ENCODE data around the gene SH2D4B. TPM values are rescaled to one million over a fixed set of nuclear protein-coding genes. Genes with fewer than 3 reads are reported as not detected.

Gene SH2D4B
- total RNA-seq, 1 donor from 2014 or later: 0.05 TPM

GRCh38 chr10:80579181-80579763 lies 41.6 kb downstream of the SH2D4B start:
- H3K4me1 Mint-ChIP-seq (ENCODE audit: low read depth): peaks cover 5% of the 10 kb centered on the region
- H3K36me3 Mint-ChIP-seq (ENCODE audit: low read depth): no peaks in the 10 kb centered on the region
- intact Hi-C loops (cut with micrococcal nuclease): no loop called here
- H3K9me3 Mint-ChIP-seq: no peaks in the 10 kb centered on the region
- H3K4me3 Mint-ChIP-seq (ENCODE audit: low read depth): no peak overlapping the region
- no peak overlapping the region for H3K27ac Mint-ChIP-seq
- H3K27me3 Mint-ChIP-seq (ENCODE audit: low read depth): peaks cover 15% of the 10 kb centered on the region
- DNase-seq (ENCODE audit: low spot score): no peak

- no peak overlapping the region for H3K4me3 Mint-ChIP-seq (ENCODE audit: low read depth)
- no peaks in the 10 kb centered on the region for H3K9me3 Mint-ChIP-seq
- no peak overlapping the region for H3K27ac Mint-ChIP-seq
- no peaks in the 10 kb centered on the region for H3K36me3 Mint-ChIP-seq (ENCODE audit: low read depth)
- intact Hi-C loops (cut with micrococcal nuclease): no loop called here
- H3K4me1 Mint-ChIP-seq (ENCODE audit: low read depth): peaks cover 5% of the 10 kb centered on the region
- H3K27me3 Mint-ChIP-seq (ENCODE audit: low read depth): peaks cover 15% of the 10 kb centered on the region
- no peak for DNase-seq (ENCODE audit: low spot score)
Measured at GRCh38 chr10:80579849-80580637, 42.3 kb downstream of the SH2D4B start.

DNA sequence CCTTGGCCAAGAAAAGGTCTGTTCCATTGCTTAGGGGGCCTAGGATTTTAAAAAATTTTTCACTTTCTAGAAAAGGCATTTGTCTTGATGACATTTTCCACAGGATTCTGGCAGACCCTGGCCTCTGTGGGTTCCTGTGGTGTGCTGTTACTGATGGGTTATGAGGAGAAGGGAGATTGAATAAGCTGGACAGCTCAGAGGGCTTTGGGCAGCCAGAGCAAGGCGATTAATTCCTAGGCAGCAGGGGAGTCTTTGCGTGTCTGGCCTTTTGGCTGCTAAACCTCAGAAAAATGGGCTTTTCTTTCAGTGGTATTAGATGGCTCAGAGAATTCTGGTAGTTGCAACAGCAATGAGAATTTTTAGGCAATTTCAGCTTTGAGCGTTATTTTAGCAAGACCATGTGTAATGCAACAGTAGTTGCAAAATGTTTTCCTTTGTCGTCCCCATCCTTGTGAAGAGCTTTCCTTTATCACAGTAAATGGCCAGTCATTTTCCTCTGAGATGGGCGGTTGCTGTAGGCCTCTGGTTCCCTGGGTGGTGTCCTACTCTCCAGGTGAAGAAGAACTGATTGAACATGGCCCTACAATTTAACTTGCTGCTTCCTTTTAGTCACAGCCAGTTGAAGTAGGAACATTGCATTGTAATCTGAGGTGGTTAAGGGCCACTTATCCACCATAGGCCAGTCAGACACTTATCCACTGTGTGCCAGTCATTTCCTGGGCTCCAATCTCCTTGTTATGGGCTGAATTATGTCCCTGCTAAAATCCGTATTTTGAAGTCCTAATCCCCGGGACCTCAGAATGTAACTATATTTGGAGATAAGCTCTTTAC lies 43.2 kb downstream of the SH2D4B start:
- Mint-ChIP-seq H3K4me3 (ENCODE audit: low read depth) (no peak overlapping the region), H3K36me3 (ENCODE audit: low read depth) (no peaks in the 10 kb centered on the region), H3K27me3 (ENCODE audit: low read depth) (peaks cover 15% of the 10 kb centered on the region), H3K4me1 (ENCODE audit: low read depth) (peaks cover 5% of the 10 kb centered on the region), H3K9me3 (no peaks in the 10 kb centered on the region), H3K27ac (no peak overlapping the region)
- DNase-seq (ENCODE audit: low spot score): no peak
- intact Hi-C loops (cut with micrococcal nuclease): no loop called here

DNA sequence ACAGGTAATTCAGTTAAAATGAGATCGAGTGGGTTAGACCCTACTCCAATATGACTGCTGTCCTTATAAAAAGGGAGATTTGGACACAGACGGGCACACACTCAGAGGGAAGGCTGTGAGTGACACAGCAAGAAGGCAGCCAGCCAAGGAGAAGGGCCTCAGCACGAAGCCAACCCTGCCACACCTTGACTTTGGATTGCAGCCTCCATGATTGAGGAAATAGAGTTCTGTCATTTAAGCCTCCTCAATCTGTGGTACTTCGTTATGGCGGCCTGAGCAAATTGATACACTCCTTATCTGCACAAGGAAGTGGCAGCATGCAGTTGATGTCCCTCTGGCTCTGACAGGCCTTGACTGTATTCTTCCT lies 43.8 kb downstream of the SH2D4B start:
- no peak overlapping the region for H3K4me3 Mint-ChIP-seq (ENCODE audit: low read depth)
- no peaks in the 10 kb centered on the region for H3K36me3 Mint-ChIP-seq (ENCODE audit: low read depth)
- peaks cover 15% of the 10 kb centered on the region for H3K27me3 Mint-ChIP-seq (ENCODE audit: low read depth)
- DNase-seq (ENCODE audit: low spot score): no peak
- no peaks in the 10 kb centered on the region for H3K9me3 Mint-ChIP-seq
- H3K4me1 Mint-ChIP-seq (ENCODE audit: low read depth): peaks cover 5% of the 10 kb centered on the region
- no peak overlapping the region for H3K27ac Mint-ChIP-seq
- intact Hi-C loops (cut with micrococcal nuclease): no loop called here

- H3K4me1 Mint-ChIP-seq (ENCODE audit: low read depth): peaks cover 5% of the 10 kb centered on the region
- no peaks in the 10 kb centered on the region for H3K36me3 Mint-ChIP-seq (ENCODE audit: low read depth)
- no peaks in the 10 kb centered on the region for H3K9me3 Mint-ChIP-seq
- DNase-seq (ENCODE audit: low spot score): no peak
- peaks cover 15% of the 10 kb centered on the region for H3K27me3 Mint-ChIP-seq (ENCODE audit: low read depth)
- H3K27ac Mint-ChIP-seq: no peak overlapping the region
- no peak overlapping the region for H3K4me3 Mint-ChIP-seq (ENCODE audit: low read depth)
- intact Hi-C loops (cut with micrococcal nuclease): no loop called here
Measured at GRCh38 chr10:80582286-80582960, 44.7 kb downstream of the SH2D4B start.

GRCh38 chr10:80583685-80584084 lies 46.0 kb downstream of the SH2D4B start:
- H3K27ac Mint-ChIP-seq: no peak overlapping the region
- intact Hi-C loops (cut with micrococcal nuclease): no loop called here

GRCh38 chr10:80585812-80586211 lies 48.1 kb downstream of the SH2D4B start:
- Mint-ChIP-seq H3K4me3 (ENCODE audit: low read depth) (no peak overlapping the region), H3K27ac (no peak overlapping the region), H3K27me3 (ENCODE audit: low read depth) (peaks cover 6% of the 10 kb centered on the region), H3K9me3 (no peaks in the 10 kb centered on the region), H3K4me1 (ENCODE audit: low read depth) (no peaks in the 10 kb centered on the region), H3K36me3 (ENCODE audit: low read depth) (no peaks in the 10 kb centered on the region)
- intact Hi-C loops (cut with micrococcal nuclease): no loop called here
- DNase-seq (ENCODE audit: low spot score): no peak

More at GRCh38 chr10:80583685-80584084, 46.0 kb downstream of the SH2D4B start:
- no peak for DNase-seq (ENCODE audit: low spot score)
- no peaks in the 10 kb centered on the region for H3K36me3 Mint-ChIP-seq (ENCODE audit: low read depth)
- peaks cover 10% of the 10 kb centered on the region for H3K27me3 Mint-ChIP-seq (ENCODE audit: low read depth)
- no peaks in the 10 kb centered on the region for H3K9me3 Mint-ChIP-seq
- peaks cover 1% of the 10 kb centered on the region for H3K4me1 Mint-ChIP-seq (ENCODE audit: low read depth)
- H3K4me3 Mint-ChIP-seq (ENCODE audit: low read depth): no peak overlapping the region

GRCh38 chr10:80588546-80588945 lies 50.8 kb downstream of the SH2D4B start:
- H3K4me1 Mint-ChIP-seq (ENCODE audit: low read depth): no peaks in the 10 kb centered on the region
- no peak overlapping the region for H3K27ac Mint-ChIP-seq
- H3K4me3 Mint-ChIP-seq (ENCODE audit: low read depth): no peak overlapping the region
- peaks cover 3% of the 10 kb centered on the region for H3K27me3 Mint-ChIP-seq (ENCODE audit: low read depth)
- no peaks in the 10 kb centered on the region for H3K36me3 Mint-ChIP-seq (ENCODE audit: low read depth)
- intact Hi-C loops (cut with micrococcal nuclease): no loop called here
- no peak for DNase-seq (ENCODE audit: low spot score)
- H3K9me3 Mint-ChIP-seq: no peaks in the 10 kb centered on the region

GRCh38 chr10:80589726-80590373 lies 52.1 kb downstream of the SH2D4B start:
- no peaks in the 10 kb centered on the region for H3K9me3 Mint-ChIP-seq
- intact Hi-C loops (cut with micrococcal nuclease): loop anchor here (10.0 kb wide), 2 partner anchors 145 to 205 kb away; no protein-coding TSS in a partner anchor
- no peak overlapping the region for H3K27ac Mint-ChIP-seq
- no peaks in the 10 kb centered on the region for H3K4me1 Mint-ChIP-seq (ENCODE audit: low read depth)
- no peak overlapping the region for H3K4me3 Mint-ChIP-seq (ENCODE audit: low read depth)
- DNase-seq (ENCODE audit: low spot score): no peak
- no peaks in the 10 kb centered on the region for H3K27me3 Mint-ChIP-seq (ENCODE audit: low read depth)
- no peaks in the 10 kb centered on the region for H3K36me3 Mint-ChIP-seq (ENCODE audit: low read depth)

DNA sequence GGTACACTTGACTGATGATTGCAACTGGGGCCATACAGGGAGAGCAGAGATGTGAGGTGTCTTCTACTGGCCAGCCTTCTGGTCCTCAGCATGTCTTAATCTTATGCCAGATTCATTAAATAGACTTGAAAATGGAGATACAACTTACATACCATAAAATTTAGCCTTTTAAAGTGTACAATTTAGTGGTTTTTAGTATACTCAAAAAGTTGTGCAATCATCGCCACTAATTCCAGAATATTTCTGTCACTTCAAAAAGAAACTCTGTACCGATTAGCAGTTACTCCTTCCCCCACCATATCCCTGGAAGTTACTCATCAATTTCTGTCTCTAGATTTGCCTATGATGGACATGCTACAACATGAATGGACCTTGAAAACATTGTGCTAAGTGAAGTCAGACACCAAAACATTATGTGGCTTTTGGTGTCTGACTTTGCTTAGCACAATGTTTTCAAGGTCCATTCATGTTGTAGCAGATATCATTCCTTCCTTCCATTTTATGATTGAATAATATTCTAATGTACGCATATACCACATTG lies 53.0 kb downstream of the SH2D4B start:
- Mint-ChIP-seq H3K9me3 (no peaks in the 10 kb centered on the region), H3K27ac (no peak overlapping the region), H3K4me3 (ENCODE audit: low read depth) (no peak overlapping the region), H3K36me3 (ENCODE audit: low read depth) (no peaks in the 10 kb centered on the region), H3K27me3 (ENCODE audit: low read depth) (peaks cover 2% of the 10 kb centered on the region), H3K4me1 (ENCODE audit: low read depth) (no peaks in the 10 kb centered on the region)
- no peak for DNase-seq (ENCODE audit: low spot score)
- intact Hi-C loops (cut with micrococcal nuclease): loop anchor here (10.0 kb wide), 2 partner anchors 146 to 206 kb away; no protein-coding TSS in a partner anchor

DNA sequence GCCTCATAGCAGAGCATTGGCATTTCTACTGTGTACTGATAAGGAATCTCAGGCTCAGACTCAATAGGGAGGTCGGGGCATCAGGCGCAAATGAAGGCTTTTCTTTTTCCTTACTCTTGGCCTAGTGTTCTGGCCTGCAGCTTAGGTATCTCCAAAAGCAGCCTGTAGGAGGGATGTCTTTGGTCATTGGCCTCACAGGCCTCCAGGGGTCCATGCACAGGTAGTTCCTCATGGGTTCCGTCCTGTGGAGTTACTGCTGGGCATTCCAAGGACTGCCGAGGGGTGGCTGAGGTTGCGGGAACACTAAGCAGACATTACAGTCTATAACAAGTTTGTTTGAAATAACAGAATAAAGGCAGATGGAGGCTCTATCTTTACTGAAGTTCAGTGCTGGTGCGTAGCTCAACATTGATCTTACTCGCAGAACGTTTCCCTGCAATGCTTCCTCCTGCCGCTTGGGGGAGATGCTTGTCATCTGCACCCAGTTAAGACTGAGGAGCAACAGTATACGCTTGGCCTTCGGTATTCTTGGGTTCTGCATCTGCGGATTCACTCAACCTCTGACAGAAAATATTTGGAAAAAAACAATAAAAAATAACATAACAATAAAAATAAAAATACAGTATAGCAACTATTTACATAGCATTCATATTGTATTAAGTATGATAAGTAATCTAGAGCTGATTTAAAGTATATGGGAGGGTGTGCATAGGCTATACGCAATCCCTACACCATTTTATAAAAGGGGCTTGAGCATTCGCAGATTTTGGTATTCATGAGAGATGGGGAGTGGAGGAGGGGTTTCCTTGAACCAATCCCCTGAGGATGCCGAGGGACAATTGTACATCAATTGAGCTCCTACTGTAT lies 58.9 kb downstream of the SH2D4B start:
- intact Hi-C loops (cut with micrococcal nuclease): loop anchor here (10.0 kb wide), 2 partner anchors 152 to 212 kb away; no protein-coding TSS in a partner anchor
- H3K4me1 Mint-ChIP-seq (ENCODE audit: low read depth): no peaks in the 10 kb centered on the region

More for the DNA sequence above, 58.9 kb downstream of the SH2D4B start:
- no peak overlapping the region for H3K4me3 Mint-ChIP-seq (ENCODE audit: low read depth)
- peak; percentile 19 for DNase-seq (ENCODE audit: low spot score)
- H3K36me3 Mint-ChIP-seq (ENCODE audit: low read depth): no peaks in the 10 kb centered on the region
- no peak overlapping the region for H3K27ac Mint-ChIP-seq
- H3K9me3 Mint-ChIP-seq: no peaks in the 10 kb centered on the region
- peaks cover 2% of the 10 kb centered on the region for H3K27me3 Mint-ChIP-seq (ENCODE audit: low read depth)
